Naive thymus-derived CD4-positive, alpha-beta T cell (primary cell): ENCODE results near the gene SIDT1. TPM values are rescaled to one million over a fixed set of nuclear protein-coding genes. Genes with fewer than 3 reads are reported as not detected.
A peak's percentile ranks its signal among the peaks of the same experiment; 100 is the strongest.

Source experiments
- ATAC-seq: fragments of 150-1000 bp; cut with Tn5 transposase; 2 replicates; pipeline ENCODE4 v1.10.0; 2021; ENCODE audit warnings: mild to moderate bottlenecking, moderate library complexity
- CTCF ChIA-PET: fragments of 350-600 bp; sonication (Branson Sonifier 250); formaldehyde crosslinking; loops from one replicate; lab custom pipeline; 2021; ENCODE audit warnings: antibody characterized with exemption; lab: Charles Lee
- POLR2A ChIA-PET: fragments of 350-600 bp; sonication (Branson Sonifier 250); formaldehyde crosslinking; loops from one replicate; lab custom pipeline; 2021; ENCODE audit warnings: antibody characterized with exemption, inconsistent platforms; lab: Charles Lee
- DNase-seq, 9 donors: peaks; one replicate each; pipeline versions ENCODE4 v3.0.0 to v3.0.0-alpha.2; 2020 to 2022; ENCODE audit warnings: mixed read lengths in 1 of 9
- H3K27ac ChIP-seq: one replicate; pipeline ENCODE4 v1.7.0; 2013; ENCODE audit warnings: mild to moderate bottlenecking, low read depth, low read length, moderate library complexity
- H3K27me3 ChIP-seq, 2 donors: one replicate each; pipeline ENCODE4 v1.7.0; 2013; ENCODE audit warnings: low read length in 2 of 2, mild to moderate bottlenecking in 2 of 2, moderate library complexity in 2 of 2; ENCODE audit not compliant: control insufficient read depth in 2 of 2, insufficient read depth in 2 of 2
- H3K36me3 ChIP-seq, 3 experiments: 1 replicate in 2 of 3; 2 replicates in 1 of 3; pipeline ENCODE4 v1.7.0; 2013; ENCODE audit warnings: low read length in 3 of 3, mild to moderate bottlenecking in 3 of 3, moderate library complexity in 1 of 3; ENCODE audit not compliant: insufficient read depth in 3 of 3, control insufficient read depth in 2 of 3
- H3K4me1 ChIP-seq, 2 donors: one replicate each; pipeline ENCODE4 v1.7.0; 2013; ENCODE audit warnings: low read length in 2 of 2, mild to moderate bottlenecking in 2 of 2, moderate library complexity in 1 of 2; ENCODE audit not compliant: control insufficient read depth in 2 of 2, insufficient read depth in 2 of 2
- H3K4me3 ChIP-seq: 2 replicates; pipeline ENCODE4 v1.7.0; 2013; ENCODE audit warnings: mild to moderate bottlenecking, low read length
- H3K9me3 ChIP-seq, 3 experiments: 1 replicate in 2 of 3; 2 replicates in 1 of 3; pipeline ENCODE4 v1.7.0; 2013; ENCODE audit warnings: low read length in 3 of 3; ENCODE audit not compliant: control insufficient read depth in 2 of 3
- H3K27ac Mint-ChIP-seq, 9 donors: one replicate each; pipeline ENCODE4 v1.8.0; 2020 to 2022; ENCODE audit warnings: mixed read lengths in 9 of 9, mild to moderate bottlenecking in 8 of 9, moderate library complexity in 5 of 9, inconsistent platforms in 2 of 9
- H3K27me3 Mint-ChIP-seq, 5 donors: one replicate each; pipeline ENCODE4 v1.8.0; 2021 to 2022; ENCODE audit warnings: mixed read lengths in 5 of 5, mild to moderate bottlenecking in 1 of 5
- H3K36me3 Mint-ChIP-seq, 5 donors: one replicate each; pipeline ENCODE4 v1.8.0; 2020 to 2022; ENCODE audit warnings: mixed read lengths in 5 of 5, mild to moderate bottlenecking in 3 of 5, inconsistent platforms in 1 of 5
- H3K4me1 Mint-ChIP-seq, 7 donors: one replicate each; pipeline ENCODE4 v1.8.0; 2020 to 2022; ENCODE audit warnings: mixed read lengths in 7 of 7, mild to moderate bottlenecking in 3 of 7, inconsistent platforms in 1 of 7
- H3K4me3 Mint-ChIP-seq, 10 donors: one replicate each; pipeline ENCODE4 v1.8.0; 2020 to 2022; ENCODE audit warnings: mild to moderate bottlenecking in 10 of 10, mixed read lengths in 10 of 10, moderate library complexity in 6 of 10, inconsistent platforms in 2 of 10
- H3K9me3 Mint-ChIP-seq, 11 donors: one replicate each; pipeline ENCODE4 v1.8.0; 2020 to 2022; ENCODE audit warnings: mixed read lengths in 11 of 11, mild to moderate bottlenecking in 4 of 11, inconsistent platforms in 1 of 11, moderate library complexity in 1 of 11
- intact Hi-C, 2 donors: fragments of 100-400 bp; cut with micrococcal nuclease; formaldehyde crosslinking; loops; one replicate each; pipeline ENCODE4 v1.15.1; 2023
- polyA plus RNA-seq, 2 donors: library from polyadenylated mRNA; unstranded; fragments of 300-500 nt; fragmentation: Illumina TruSeq; gene quantifications; one replicate each; pipeline ENCODE4 v1.2.3, GENCODE V29; 2021
- total RNA-seq, 6 experiments: library from RNA in 5 of 6; stranded (reverse) in 5 of 6; gene quantifications; 1 replicate in 5 of 6; 2 replicates in 1 of 6; pipeline ENCODE4 v1.2.3 and lab custom pipeline; 2021 to 2026

SIDT1 gene
- total and polyA plus RNA-seq, 7 experiments from 2014 or later: 19.9 to 65.7 (median 58.5) TPM

GRCh38 chr3:113600418-113601182 lies 68.2 kb downstream of the SIDT1 start:
- H3K9me3 Mint-ChIP-seq: no peaks in the 10 kb centered on the region
- H3K27me3 ChIP-seq: no peaks in the 10 kb centered on the region
- H3K4me1 Mint-ChIP-seq: peaks cover 3 to 14% (median 5%) of the 10 kb centered on the region in 7 donors
- H3K9me3 ChIP-seq: no peaks in the 10 kb centered on the region
- no peak overlapping the region for H3K4me3 Mint-ChIP-seq
- H3K4me1 ChIP-seq: no peaks in the 10 kb centered on the region
- ChIA-PET POLR2A (no interaction called here), CTCF (interaction anchor here (0.7 kb wide), 1 partner anchor 23 kb away, joined by 3 read pairs; no protein-coding TSS in a partner anchor)
- H3K36me3 Mint-ChIP-seq: peaks cover 6 to 60% (median 19%) of the 10 kb centered on the region in 5 donors
- H3K27me3 Mint-ChIP-seq: no peaks in the 10 kb centered on the region
- H3K27ac ChIP-seq: no peak overlapping the region
- ATAC-seq: no peak
- no peak overlapping the region for H3K4me3 ChIP-seq
- H3K27ac Mint-ChIP-seq: no peak overlapping the region
- no peak for DNase-seq
- H3K36me3 ChIP-seq: peaks cover 10 to 38% (median 13%) of the 10 kb centered on the region in 3 experiments
- intact Hi-C loops: loop anchor here in 1 of 2 donors (10.0 kb wide), 1 partner anchor 144 kb away; the partner anchor contains the start of genes ATP6V1A and NAA50

GRCh38 chr3:113601240-113601639 lies 68.9 kb downstream of the SIDT1 start:
- Mint-ChIP-seq H3K36me3 (peaks cover 4 to 54% (median 17%) of the 10 kb centered on the region in 5 donors), H3K27me3 (no peaks in the 10 kb centered on the region)

GRCh38 chr3:113602256-113602655 lies 69.9 kb downstream of the SIDT1 start:
- intact Hi-C loops: loop anchor here in 1 of 2 donors (10.0 kb wide), 1 partner anchor 143 kb away; the partner anchor contains the start of genes ATP6V1A and NAA50
- H3K9me3 ChIP-seq: no peaks in the 10 kb centered on the region
- Mint-ChIP-seq H3K36me3 (peaks cover 4 to 53% (median 19%) of the 10 kb centered on the region in 5 donors), H3K4me3 (no peak overlapping the region), H3K9me3 (no peaks in the 10 kb centered on the region), H3K27me3 (no peaks in the 10 kb centered on the region), H3K4me1 (peaks cover 13 to 28% (median 21%) of the 10 kb centered on the region in 7 donors), H3K27ac (peak overlapping the region in 1 of 9 donors; percentile 23)
- DNase-seq (no peak), ATAC-seq (no peak)
- no peak overlapping the region for H3K27ac ChIP-seq
- CTCF ChIA-PET: no interaction called here
- H3K27me3 ChIP-seq: no peaks in the 10 kb centered on the region
- peaks cover 12 to 15% of the 10 kb centered on the region in 2 donors for H3K4me1 ChIP-seq
- POLR2A ChIA-PET: no interaction called here
- peaks cover 10 to 36% (median 13%) of the 10 kb centered on the region in 3 experiments for H3K36me3 ChIP-seq
- H3K4me3 ChIP-seq: no peak overlapping the region

More at GRCh38 chr3:113601240-113601639, 68.9 kb downstream of the SIDT1 start:
- no peaks in the 10 kb centered on the region for H3K9me3 ChIP-seq
- Mint-ChIP-seq H3K9me3 (no peaks in the 10 kb centered on the region), H3K27ac (no peak overlapping the region), H3K4me1 (peaks cover 3 to 18% (median 11%) of the 10 kb centered on the region in 7 donors), H3K4me3 (no peak overlapping the region)
- no peak for DNase-seq
- H3K27me3 ChIP-seq: no peaks in the 10 kb centered on the region
- ChIA-PET POLR2A (no interaction called here), CTCF (interaction anchor here (0.7 kb wide), 1 partner anchor 24 kb away, joined by 3 read pairs; no protein-coding TSS in a partner anchor)
- no peak overlapping the region for H3K4me3 ChIP-seq
- intact Hi-C loops: loop anchor here in 1 of 2 donors (10.0 kb wide), 1 partner anchor 144 kb away; the partner anchor contains the start of genes ATP6V1A and NAA50
- ATAC-seq: no peak
- H3K36me3 ChIP-seq: peaks cover 10 to 33% (median 13%) of the 10 kb centered on the region in 3 experiments
- H3K27ac ChIP-seq: no peak overlapping the region
- peaks cover 4 to 5% of the 10 kb centered on the region in 2 donors for H3K4me1 ChIP-seq

- CTCF ChIA-PET: no interaction called here
- no peaks in the 10 kb centered on the region for H3K9me3 ChIP-seq
- peaks cover 10 to 42% (median 13%) of the 10 kb centered on the region in 3 experiments for H3K36me3 ChIP-seq
- no peak overlapping the region for H3K27ac ChIP-seq
- DNase-seq: no peak
- intact Hi-C loops: loop anchor here in 1 of 2 donors (10.0 kb wide), 1 partner anchor 142 kb away; the partner anchor contains the start of genes ATP6V1A and NAA50
- H3K4me1 Mint-ChIP-seq: peaks cover 15 to 32% (median 27%) of the 10 kb centered on the region in 7 donors
- no peaks in the 10 kb centered on the region for H3K27me3 ChIP-seq
- H3K27me3 Mint-ChIP-seq: no peaks in the 10 kb centered on the region
- peak overlapping the region in 2 of 9 donors; percentile 34 to 68 for H3K27ac Mint-ChIP-seq
- H3K36me3 Mint-ChIP-seq: peaks cover 4 to 58% (median 19%) of the 10 kb centered on the region in 5 donors
- no peak for ATAC-seq
- POLR2A ChIA-PET: no interaction called here
- peaks cover 12 to 17% of the 10 kb centered on the region in 2 donors for H3K4me1 ChIP-seq
- no peak overlapping the region for H3K4me3 ChIP-seq
- no peak overlapping the region for H3K4me3 Mint-ChIP-seq
- H3K9me3 Mint-ChIP-seq: no peaks in the 10 kb centered on the region
Measured at GRCh38 chr3:113602836-113603235, 70.5 kb downstream of the SIDT1 start.

- DNase-seq: peak in 7 of 9 donors; percentile 32 to 64 (median 58)
Measured at GRCh38 chr3:113606539-113607218, 74.3 kb downstream of the SIDT1 start.

GRCh38 chr3:113607219-113607596 lies 74.9 kb downstream of the SIDT1 start:
- Mint-ChIP-seq H3K4me3 (peak overlapping the region in 9 of 10 donors; percentile 42 to 77 (median 61)), H3K27ac (peak overlapping the region in 7 of 9 donors; percentile 60 to 83 (median 77)), H3K36me3 (peaks cover 14 to 70% (median 41%) of the 10 kb centered on the region in 5 donors), H3K4me1 (peaks cover 21 to 38% (median 34%) of the 10 kb centered on the region in 7 donors), H3K9me3 (no peaks in the 10 kb centered on the region), H3K27me3 (no peaks in the 10 kb centered on the region)
- Histone ChIP-seq H3K4me3 (no peak overlapping the region), H3K4me1 (peaks cover 12 to 17% of the 10 kb centered on the region in 2 donors), H3K27ac (no peak overlapping the region), H3K9me3 (no peaks in the 10 kb centered on the region), H3K27me3 (no peaks in the 10 kb centered on the region), H3K36me3 (peaks cover 11 to 74% (median 24%) of the 10 kb centered on the region in 3 experiments)
- intact Hi-C loops: loop anchor here in 1 of 2 donors (10.0 kb wide), 1 partner anchor 138 kb away; the partner anchor contains the start of genes ATP6V1A and NAA50
- ATAC-seq: no peak
- no peak for DNase-seq
- ChIA-PET CTCF (no interaction called here), POLR2A (interaction anchor here (1.0 kb wide), 1 partner anchor 92 kb away, joined by 3 read pairs; the partner anchor contains the start of gene SPICE1)

More at GRCh38 chr3:113606539-113607218, 74.3 kb downstream of the SIDT1 start:
- H3K27ac Mint-ChIP-seq: peak overlapping the region in 7 of 9 donors; percentile 60 to 83 (median 77)
- no peaks in the 10 kb centered on the region for H3K9me3 Mint-ChIP-seq
- peak overlapping the region; percentile 8 to 77 (median 56) for H3K4me3 Mint-ChIP-seq
- ChIA-PET POLR2A (interaction anchor here (0.8 kb wide), 1 partner anchor 17 kb away, joined by 3 read pairs; no protein-coding TSS in a partner anchor), CTCF (no interaction called here)
- Histone ChIP-seq H3K36me3 (peaks cover 13 to 74% (median 19%) of the 10 kb centered on the region in 3 experiments), H3K27ac (peak overlapping the region; percentile 0), H3K4me3 (no peak overlapping the region), H3K9me3 (no peaks in the 10 kb centered on the region), H3K27me3 (no peaks in the 10 kb centered on the region), H3K4me1 (peaks cover 12 to 17% of the 10 kb centered on the region in 2 donors)
- ATAC-seq: peak; percentile 87
- intact Hi-C loops: loop anchor here in 1 of 2 donors (10.0 kb wide), 1 partner anchor 138 kb away; the partner anchor contains the start of genes ATP6V1A and NAA50
- H3K36me3 Mint-ChIP-seq: peaks cover 14 to 68% (median 36%) of the 10 kb centered on the region in 5 donors
- H3K4me1 Mint-ChIP-seq: peaks cover 21 to 38% (median 34%) of the 10 kb centered on the region in 7 donors
- no peaks in the 10 kb centered on the region for H3K27me3 Mint-ChIP-seq
